Vagina (tissue), 2 donors: ENCODE results near the gene GBX2. TPM values are rescaled to one million over a fixed set of nuclear protein-coding genes. Genes with fewer than 3 reads are reported as not detected.

Experiments used
- DNase-seq, 2 donors: peaks; one replicate each; pipeline ENCODE4 v3.0.0-alpha.2; 2017; ENCODE audit errors: extremely low spot score in 2 of 2
- H3K27ac ChIP-seq: fragments of 200-600 bp; sonication (generic); one replicate; pipeline ENCODE4 v1.5.1; 2019
- H3K27me3 ChIP-seq: fragments of 200-600 bp; sonication (generic); one replicate; pipeline ENCODE4 v1.5.1; 2019
- H3K36me3 ChIP-seq, 2 donors: fragments of 200-600 bp; sonication (generic); one replicate each; pipeline ENCODE4 v1.5.1; 2017 to 2019
- H3K4me1 ChIP-seq: fragments of 200-600 bp; sonication (generic); one replicate; pipeline ENCODE4 v1.5.1; 2019
- H3K4me3 ChIP-seq, 2 donors: fragments of 200-600 bp; sonication (generic); 1 replicate in 1 of 2; 2 replicates in 1 of 2; pipeline ENCODE4 v1.5.1; 2016 to 2019
- H3K9me3 ChIP-seq: fragments of 200-600 bp; sonication (generic); one replicate; pipeline ENCODE4 v1.5.1; 2019
- CTCF ChIP-seq, 3 experiments: fragments of 450-650 bp in 2 of 3; fragments of 200-600 bp in 1 of 3; sonication (generic) in 1 of 3; IDR thresholded peaks; one replicate each; pipeline ENCODE4 v1.5.1; 2017 to 2019; ENCODE audit warnings: antibody characterized with exemption in 3 of 3, mild to moderate bottlenecking in 2 of 3, moderate library complexity in 2 of 3
- POLR2A ChIP-seq, 2 donors: fragments of 450-650 bp; IDR thresholded peaks; one replicate each; pipeline ENCODE4 v1.6.1; 2017; ENCODE audit warnings: antibody characterized with exemption in 2 of 2, mild to moderate bottlenecking in 2 of 2, moderate library complexity in 2 of 2
- POLR2AphosphoS5 ChIP-seq, 2 donors: sonication (generic); formaldehyde crosslinking; IDR thresholded peaks; one replicate each; pipeline ENCODE4 v1.9.0; 2017; ENCODE audit warnings: antibody characterized with exemption in 2 of 2, mild to moderate bottlenecking in 2 of 2, low read depth in 1 of 2; ENCODE audit not compliant: insufficient read depth in 1 of 2
- intact Hi-C: fragments of 100-400 bp; cut with DNase I; formaldehyde crosslinking; loops from one replicate; pipeline ENCODE4 v1.15.1; 2023
- total RNA-seq: library from RNA; depleted of rRNA; stranded (reverse); fragments of >200 nt; gene quantifications from one replicate; pipeline ENCODE4 v1.2.3, GENCODE V29; 2016

Gene GBX2
- total RNA-seq, 1 donor from 2014 or later, result not detected

- H3K27ac ChIP-seq, result no peak overlapping the region
- H3K36me3 ChIP-seq, result no peaks in the 10 kb centered on the region
- DNase-seq, result no peak
- TF ChIP-seq POLR2A (IDR thresholded peaks at IDR 0.05) (no peak), POLR2AphosphoS5 (IDR thresholded peaks at IDR 0.05; ENCODE audit: insufficient read depth in 1 of 2, low read depth in 1 of 2) (no peak), CTCF (IDR thresholded peaks at IDR 0.05) (no peak)
- H3K27me3 ChIP-seq, result no peaks in the 10 kb centered on the region
- H3K9me3 ChIP-seq, result peaks cover 5% of the 10 kb centered on the region
- no peak overlapping the region for H3K4me3 ChIP-seq
- intact Hi-C loops, result no loop called here
- H3K4me1 ChIP-seq, result no peaks in the 10 kb centered on the region
These were observed 10.8 kb downstream of the GBX2 start for GRCh38 chr2:236157366-236157765.

- Histone ChIP-seq H3K9me3 (peaks cover 5% of the 10 kb centered on the region), H3K27me3 (no peaks in the 10 kb centered on the region), H3K4me1 (no peaks in the 10 kb centered on the region), H3K4me3 (no peak overlapping the region), H3K36me3 (no peaks in the 10 kb centered on the region), H3K27ac (no peak overlapping the region)
- DNase-seq, result no peak
- intact Hi-C loops, result no loop called here
- no peak for TF ChIP-seq POLR2A (IDR thresholded peaks at IDR 0.05)
These were observed 11.4 kb downstream of the GBX2 start for GRCh38 chr2:236156860-236157194.

DNA sequence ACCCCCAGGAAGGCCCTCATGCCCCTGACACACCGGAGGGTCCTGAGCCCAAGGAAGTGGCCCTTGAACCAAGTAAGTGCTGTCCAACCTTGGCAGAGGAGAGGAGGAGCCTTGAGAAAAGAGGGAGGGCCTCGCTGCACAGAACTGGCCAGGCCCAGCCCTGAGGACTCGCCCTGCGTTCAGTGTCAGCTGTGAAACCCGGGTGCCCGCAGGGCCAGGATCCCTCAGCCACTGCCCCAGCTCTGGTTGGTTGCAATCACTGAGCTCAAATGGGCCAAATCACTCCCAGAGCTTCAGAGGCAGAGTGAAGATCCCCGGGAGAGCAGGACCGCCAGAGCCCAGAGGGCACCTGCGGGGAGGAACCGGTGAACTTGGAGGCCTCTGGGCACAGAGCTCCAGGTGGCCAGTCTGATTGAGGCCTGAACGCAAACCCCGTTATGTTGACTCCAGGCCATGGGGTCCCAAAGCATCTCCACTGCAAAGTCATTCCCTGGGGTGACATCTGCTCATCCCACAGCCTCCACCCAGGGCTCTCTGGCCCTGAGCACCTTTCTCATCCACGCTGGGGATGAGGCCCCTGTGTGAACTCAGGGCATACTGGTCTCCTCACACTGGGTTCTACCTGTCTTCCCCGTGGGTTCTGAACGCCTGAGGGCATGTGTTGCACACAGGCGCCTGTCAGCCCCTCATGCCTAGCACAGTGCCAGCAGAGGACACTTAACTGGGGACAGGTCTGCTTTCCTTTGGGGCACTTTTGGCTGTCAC is 11.9 kb downstream of the GBX2 start:
- Histone ChIP-seq H3K27me3 (no peaks in the 10 kb centered on the region), H3K36me3 (no peaks in the 10 kb centered on the region), H3K27ac (no peak overlapping the region), H3K4me3 (no peak overlapping the region), H3K9me3 (peaks cover 5% of the 10 kb centered on the region), H3K4me1 (no peaks in the 10 kb centered on the region)
- intact Hi-C loops, result no loop called here
- DNase-seq, result no peak
- no peak for TF ChIP-seq CTCF (IDR thresholded peaks at IDR 0.05)
- no peak for TF ChIP-seq POLR2AphosphoS5 (IDR thresholded peaks at IDR 0.05; ENCODE audit: insufficient read depth in 1 of 2, low read depth in 1 of 2)
- TF ChIP-seq POLR2A (IDR thresholded peaks at IDR 0.05), result no peak

DNA sequence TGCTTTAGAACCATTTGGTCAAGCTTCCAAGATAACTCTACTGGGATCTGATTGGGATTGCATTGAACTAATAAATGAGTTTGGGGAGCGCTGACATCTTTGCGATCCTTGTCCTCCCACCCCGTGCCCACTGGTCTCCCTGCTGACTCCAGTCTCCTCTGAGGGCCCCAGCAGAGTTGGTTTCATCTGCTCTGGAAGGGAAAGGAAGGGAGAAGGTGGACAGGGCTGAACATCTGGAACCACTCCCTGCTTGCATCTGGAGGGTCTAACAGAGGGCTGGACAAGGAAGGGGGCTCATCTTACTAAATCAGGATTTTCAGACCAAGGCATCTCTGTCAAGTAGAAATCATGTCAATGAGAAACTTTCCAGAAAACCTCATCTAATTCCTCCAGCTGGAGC is 12.8 kb downstream of the GBX2 start:
- intact Hi-C loops, result no loop called here
- DNase-seq, result no peak
- Histone ChIP-seq H3K4me1 (no peaks in the 10 kb centered on the region), H3K27me3 (no peaks in the 10 kb centered on the region), H3K27ac (no peak overlapping the region), H3K36me3 (no peaks in the 10 kb centered on the region), H3K4me3 (no peak overlapping the region), H3K9me3 (peaks cover 5% of the 10 kb centered on the region)
- TF ChIP-seq CTCF (IDR thresholded peaks at IDR 0.05), result no peak
- TF ChIP-seq POLR2AphosphoS5 (IDR thresholded peaks at IDR 0.05; ENCODE audit: insufficient read depth in 1 of 2, low read depth in 1 of 2), result no peak
- no peak for TF ChIP-seq POLR2A (IDR thresholded peaks at IDR 0.05)

DNA sequence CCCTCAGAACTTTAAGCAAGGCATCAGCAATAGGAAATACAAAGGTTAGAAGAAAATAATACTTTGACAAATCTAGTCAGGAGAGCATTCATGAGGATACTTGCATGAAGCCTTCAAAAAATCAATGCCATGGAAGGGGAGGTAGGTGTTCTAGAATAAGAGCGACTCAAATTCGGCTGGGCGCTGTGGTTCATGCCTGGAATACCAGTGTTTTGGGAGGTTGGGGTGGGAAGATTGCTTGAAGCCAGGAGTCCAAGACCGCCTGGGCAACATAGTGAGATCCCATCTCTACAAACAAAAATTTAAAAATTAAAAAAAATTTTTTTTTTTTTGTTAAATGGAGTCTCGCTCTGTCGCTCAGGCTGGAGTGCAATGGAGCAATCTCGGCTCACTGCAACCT is 21.8 kb downstream of the GBX2 start:
- Histone ChIP-seq H3K4me1 (no peaks in the 10 kb centered on the region), H3K36me3 (no peaks in the 10 kb centered on the region), H3K4me3 (no peak overlapping the region), H3K27me3 (no peaks in the 10 kb centered on the region), H3K27ac (no peak overlapping the region), H3K9me3 (no peaks in the 10 kb centered on the region)
- TF ChIP-seq CTCF (IDR thresholded peaks at IDR 0.05) (no peak), POLR2AphosphoS5 (IDR thresholded peaks at IDR 0.05; ENCODE audit: insufficient read depth in 1 of 2, low read depth in 1 of 2) (no peak), POLR2A (IDR thresholded peaks at IDR 0.05) (no peak)
- intact Hi-C loops, result no loop called here
- no peak for DNase-seq
